ENCODE data around the gene DOCK7. TPM values are rescaled to one million over a fixed set of nuclear protein-coding genes. Genes with fewer than 3 reads are reported as not detected.
A peak's percentile ranks its signal among the peaks of the same experiment; 100 is the strongest.

The DOCK7 gene
- total and polyA plus RNA-seq, 2 of the 13 experiments (the other 11 are each of a cell fraction or from before 2014, with no cell fraction given), result 45.7 to 67.2 TPM

DNA sequence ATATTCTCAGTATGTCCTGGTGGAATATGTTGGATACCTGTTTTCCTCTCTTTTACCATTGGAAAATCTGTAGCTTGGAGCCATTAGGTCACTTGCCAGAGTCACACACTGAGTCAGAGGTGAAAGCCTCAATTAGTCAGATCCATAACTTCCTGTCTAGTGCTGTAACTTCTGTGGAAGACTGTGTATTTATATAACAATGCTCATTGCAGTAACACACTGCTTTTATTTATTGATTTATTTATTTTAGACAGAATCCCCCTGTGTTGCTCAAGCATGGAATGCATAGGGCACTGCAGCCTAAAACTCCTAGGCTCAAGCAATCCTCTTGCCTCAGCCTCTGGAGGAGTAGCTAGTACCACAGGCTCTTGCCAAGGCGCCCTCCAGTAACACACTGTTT is 1.3 kb upstream of the DOCK7 start:
- in situ Hi-C loops (cut with HindIII; ENCODE audit: extremely low pct_ligation_motif_present, low pct_unique_long_range_greater_than_20kb), result loop anchor here (5.0 kb wide), 1 partner anchor 43 kb away; no protein-coding TSS in a partner anchor
- POLR2A ChIA-PET, result interaction anchor here (1.2 to 4.8 kb wide), 11 partner anchors 9 to 266 kb away, joined by 3 to 55 read pairs (median 6); no protein-coding TSS in a partner anchor
- Histone ChIP-seq H3K27ac (ENCODE audit: extremely low read length, insufficient read depth, low read length) (peak overlapping the region; percentile 96), H4K20me1 (ENCODE audit: insufficient read depth, low read length) (peaks cover 3% of the 10 kb centered on the region), H2AFZ (ENCODE audit: low read length) (no peak overlapping the region), H3K27me3 (ENCODE audit: control insufficient read depth in 1 of 2, insufficient read depth in 2 of 2, low read length in 2 of 2) (peaks cover 0 to 5% of the 10 kb centered on the region in 2 experiments; a peak in 2 of 5 replicates), H3K4me1 (ENCODE audit: insufficient read depth, low read length) (peaks cover 59% of the 10 kb centered on the region), H3K4me2 (ENCODE audit: low read depth, low read length) (peak overlapping the region; percentile 95), H3K4me3 (replicated peaks in 1 of 3; ENCODE audit: insufficient read depth in 1 of 3, low read depth in 2 of 3, low read length in 3 of 3) (peak overlapping the region; percentile 68 to 100 (median 75)), H3K9ac (ENCODE audit: insufficient read depth, low read depth, low read length) (peak overlapping the region; percentile 97), H3K79me2 (ENCODE audit: insufficient read depth, low read length) (peaks cover 71% of the 10 kb centered on the region), H3K36me3 (replicated peaks in 1 of 2; ENCODE audit: control insufficient read depth in 1 of 2, insufficient read depth in 2 of 2, low read length in 2 of 2) (peaks cover 0 to 3% of the 10 kb centered on the region in 2 experiments; a peak in 2 of 5 replicates), H3K9me3 (ENCODE audit: low read length) (no peaks in the 10 kb centered on the region)
- no peak for FAIRE-seq
- intact Hi-C loops (cut with micrococcal nuclease; ENCODE audit: unreplicated experiment), result loop anchor here (5.0 kb wide), 1 partner anchor 67 kb away; no protein-coding TSS in a partner anchor
- peak; percentile 33 for ATAC-seq
- peak; percentile 77 for DNase-seq (ENCODE audit: low spot score)
- CTCF ChIA-PET (ENCODE audit: low intra/inter-chr PET ratio, low total read pairs), result no interaction called here
- 0% methylated on average over 1 of the region's 1 CpG for WGBS (ENCODE audit: low lambda C conversion rate)
- BruUV-seq (replicated peaks), result TSS peak; percentile 52
- TF ChIP-seq SNAPC2 (CRISPR knock-in tag; IDR thresholded peaks at IDR 0.05), result no peak
- no peak for TF ChIP-seq ZNF546 (CRISPR knock-in tag; conservative IDR thresholded peaks at IDR 0.05)
- TF ChIP-seq RFX5 (IDR thresholded peaks at IDR 0.05; ENCODE audit: low read depth, low read length), result no peak
- no peak for TF ChIP-seq ZNF124 (CRISPR knock-in tag; IDR thresholded peaks at IDR 0.05)
- peak; percentile 79 for TF ChIP-seq GATAD2A (CRISPR knock-in tag; IDR thresholded peaks at IDR 0.05)
- TF ChIP-seq RBFOX2 (IDR thresholded peaks at IDR 0.05; ENCODE audit: low read depth, low read length), result no peak
- TF ChIP-seq MTA3 (CRISPR knock-in tag; IDR thresholded peaks at IDR 0.05), result no peak
- TF ChIP-seq ZNF337 (CRISPR knock-in tag; IDR thresholded peaks at IDR 0.05; ENCODE audit: borderline replicate concordance, low read depth), result no peak
- TF ChIP-seq, protein P1, sequence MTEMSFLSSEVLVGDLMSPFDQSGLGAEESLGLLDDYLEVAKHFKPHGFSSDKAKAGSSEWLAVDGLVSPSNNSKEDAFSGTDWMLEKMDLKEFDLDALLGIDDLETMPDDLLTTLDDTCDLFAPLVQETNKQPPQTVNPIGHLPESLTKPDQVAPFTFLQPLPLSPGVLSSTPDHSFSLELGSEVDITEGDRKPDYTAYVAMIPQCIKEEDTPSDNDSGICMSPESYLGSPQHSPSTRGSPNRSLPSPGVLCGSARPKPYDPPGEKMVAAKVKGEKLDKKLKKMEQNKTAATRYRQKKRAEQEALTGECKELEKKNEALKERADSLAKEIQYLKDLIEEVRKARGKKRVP (CRISPR knock-in tag; IDR thresholded peaks at IDR 0.05), result peak in 1 of 2 experiments; percentile 64; a peak in 2 of 4 replicates
- TF ChIP-seq ZNF282 (IDR thresholded peaks at IDR 0.05; ENCODE audit: partially characterized antibody), result no peak
- no peak for TF ChIP-seq NR1H2 (CRISPR knock-in tag; IDR thresholded peaks at IDR 0.05; ENCODE audit: borderline replicate concordance, low read depth)
- TF ChIP-seq ZNF317 (CRISPR knock-in tag; IDR thresholded peaks at IDR 0.05), result no peak
- TF ChIP-seq, protein P2, sequence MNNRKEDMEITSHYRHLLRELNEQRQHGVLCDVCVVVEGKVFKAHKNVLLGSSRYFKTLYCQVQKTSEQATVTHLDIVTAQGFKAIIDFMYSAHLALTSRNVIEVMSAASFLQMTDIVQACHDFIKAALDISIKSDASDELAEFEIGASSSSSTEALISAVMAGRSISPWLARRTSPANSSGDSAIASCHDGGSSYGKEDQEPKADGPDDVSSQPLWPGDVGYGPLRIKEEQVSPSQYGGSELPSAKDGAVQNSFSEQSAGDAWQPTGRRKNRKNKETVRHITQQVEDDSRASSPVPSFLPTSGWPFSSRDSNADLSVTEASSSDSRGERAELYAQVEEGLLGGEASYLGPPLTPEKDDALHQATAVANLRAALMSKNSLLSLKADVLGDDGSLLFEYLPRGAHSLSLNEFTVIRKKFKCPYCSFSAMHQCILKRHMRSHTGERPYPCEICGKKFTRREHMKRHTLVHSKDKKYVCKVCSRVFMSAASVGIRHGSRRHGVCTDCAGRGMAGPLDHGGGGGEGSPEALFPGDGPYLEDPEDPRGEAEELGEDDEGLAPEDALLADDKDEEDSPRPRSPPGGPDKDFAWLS (CRISPR knock-in tag; IDR thresholded peaks at IDR 0.05; ENCODE audit: borderline replicate concordance), result no peak
- TF ChIP-seq ISL2 (CRISPR knock-in tag; IDR thresholded peaks at IDR 0.05), result 0 out of 2 replicates have a peak, but pooled peaks have one; percentile 28
- no peak for TF ChIP-seq NCOA2 (CRISPR knock-in tag; IDR thresholded peaks at IDR 0.05)
- TF ChIP-seq NR2F1 (CRISPR knock-in tag; IDR thresholded peaks at IDR 0.05), result 0 out of 4 replicates have a peak, but pooled peaks of 1 of the 2 experiments have one; percentile 20
- TF ChIP-seq BHLHE40 (IDR thresholded peaks at IDR 0.05; ENCODE audit: low read length), result no peak
- TF ChIP-seq, protein P3, sequence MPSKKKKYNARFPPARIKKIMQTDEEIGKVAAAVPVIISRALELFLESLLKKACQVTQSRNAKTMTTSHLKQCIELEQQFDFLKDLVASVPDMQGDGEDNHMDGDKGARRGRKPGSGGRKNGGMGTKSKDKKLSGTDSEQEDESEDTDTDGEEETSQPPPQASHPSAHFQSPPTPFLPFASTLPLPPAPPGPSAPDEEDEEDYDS (CRISPR knock-in tag; IDR thresholded peaks at IDR 0.05), result no peak
- TF ChIP-seq, protein P4, sequence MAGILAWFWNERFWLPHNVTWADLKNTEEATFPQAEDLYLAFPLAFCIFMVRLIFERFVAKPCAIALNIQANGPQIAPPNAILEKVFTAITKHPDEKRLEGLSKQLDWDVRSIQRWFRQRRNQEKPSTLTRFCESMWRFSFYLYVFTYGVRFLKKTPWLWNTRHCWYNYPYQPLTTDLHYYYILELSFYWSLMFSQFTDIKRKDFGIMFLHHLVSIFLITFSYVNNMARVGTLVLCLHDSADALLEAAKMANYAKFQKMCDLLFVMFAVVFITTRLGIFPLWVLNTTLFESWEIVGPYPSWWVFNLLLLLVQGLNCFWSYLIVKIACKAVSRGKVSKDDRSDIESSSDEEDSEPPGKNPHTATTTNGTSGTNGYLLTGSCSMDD (CRISPR knock-in tag; IDR thresholded peaks at IDR 0.05), result no peak
- TF ChIP-seq ERF (CRISPR knock-in tag; IDR thresholded peaks at IDR 0.05), result 0 out of 2 replicates have a peak, but pooled peaks have one; percentile 14

All from HepG2 (cell line).